HG03469 (cell line): ENCODE results near the gene PHF3.

Experiments
- ATAC-seq: cut with Tn5 transposase; IDR thresholded peaks from one replicate; pipeline ENCODE4 v1.9.1; 2021; ENCODE audit warnings: mild to moderate bottlenecking, moderate library complexity, moderate number of reproducible peaks; ENCODE audit not compliant: unreplicated experiment

Gene PHF3

GRCh38 chr6:63764318-63764916 lies 128.8 kb downstream of the PHF3 start:
- ATAC-seq = no peak
